ENCODE data around the gene NXPH1.

Gene NXPH1

DNA sequence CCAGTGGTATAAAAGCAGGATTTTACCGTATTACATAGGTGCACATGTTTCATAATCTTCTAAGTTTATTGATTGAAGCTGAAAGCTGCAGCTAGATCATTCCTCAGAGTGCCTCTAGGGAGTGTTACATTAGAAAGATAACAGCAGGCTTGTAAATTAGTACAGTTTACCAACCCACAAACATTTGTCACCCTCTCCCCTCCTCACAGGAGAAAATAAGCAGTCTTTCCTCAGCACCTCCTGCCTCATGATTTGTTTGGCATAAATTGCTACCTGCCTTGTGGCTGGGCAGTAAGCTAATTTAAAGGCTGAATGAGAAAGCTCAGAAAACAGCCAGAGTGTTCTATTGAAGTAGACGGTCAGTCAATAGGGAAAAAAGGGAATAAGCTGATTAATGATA is 74.2 kb downstream of the NXPH1 start:
- no peak overlapping the region for H3K9ac ChIP-seq (ENCODE audit: low read depth, low read length)
- no peaks in the 10 kb centered on the region for H3K36me3 ChIP-seq (ENCODE audit: insufficient read depth, low read length)
- H3K4me1 ChIP-seq (ENCODE audit: insufficient read depth, low read length) = no peaks in the 10 kb centered on the region
- no peaks in the 10 kb centered on the region for H3K9me3 ChIP-seq (ENCODE audit: control insufficient read depth, insufficient read depth, low read length)

- H3K9me3 ChIP-seq (ENCODE audit: control insufficient read depth, insufficient read depth, low read length) = no peaks in the 10 kb centered on the region
- no peaks in the 10 kb centered on the region for H3K4me1 ChIP-seq (ENCODE audit: insufficient read depth, low read length)
- H3K36me3 ChIP-seq (ENCODE audit: insufficient read depth, low read length) = no peaks in the 10 kb centered on the region
- H3K9ac ChIP-seq (ENCODE audit: low read depth, low read length) = no peak overlapping the region
Measured at GRCh38 chr7:8509621-8510020, 76.2 kb downstream of the NXPH1 start.

DNA sequence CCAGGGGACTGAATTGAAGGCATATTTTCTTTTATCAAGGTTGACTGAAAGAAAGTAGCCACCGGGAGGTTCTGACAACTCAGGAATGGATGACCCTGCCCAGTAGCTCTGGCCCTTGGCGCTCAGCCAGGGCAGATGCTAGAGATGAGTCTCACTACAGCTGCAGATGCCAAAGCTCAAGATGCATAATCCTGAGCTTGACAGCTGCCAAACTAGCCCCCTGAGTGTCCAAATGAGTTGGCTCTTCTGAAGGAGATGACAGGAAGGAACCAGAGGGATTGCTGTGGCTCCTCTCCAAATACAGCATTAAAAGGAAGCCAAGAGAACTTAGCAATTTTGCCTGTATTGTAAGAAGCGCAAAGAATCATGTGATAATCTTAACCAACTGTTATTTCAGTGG is 78.4 kb downstream of the NXPH1 start:
- Histone ChIP-seq H3K9ac (ENCODE audit: low read depth, low read length) (no peak overlapping the region), H3K4me1 (ENCODE audit: insufficient read depth, low read length) (no peaks in the 10 kb centered on the region), H3K9me3 (ENCODE audit: control insufficient read depth, insufficient read depth, low read length) (no peaks in the 10 kb centered on the region), H3K36me3 (ENCODE audit: insufficient read depth, low read length) (no peaks in the 10 kb centered on the region)

- Histone ChIP-seq H3K9me3 (ENCODE audit: control insufficient read depth, insufficient read depth, low read length) (no peaks in the 10 kb centered on the region), H3K4me1 (ENCODE audit: insufficient read depth, low read length) (no peaks in the 10 kb centered on the region), H3K36me3 (ENCODE audit: insufficient read depth, low read length) (no peaks in the 10 kb centered on the region), H3K9ac (ENCODE audit: low read depth, low read length) (no peak overlapping the region)
Measured at GRCh38 chr7:8514781-8515519, 81.5 kb downstream of the NXPH1 start.

- Histone ChIP-seq H3K9me3 (ENCODE audit: control insufficient read depth, insufficient read depth, low read length) (no peaks in the 10 kb centered on the region), H3K4me1 (ENCODE audit: insufficient read depth, low read length) (no peaks in the 10 kb centered on the region), H3K36me3 (ENCODE audit: insufficient read depth, low read length) (no peaks in the 10 kb centered on the region), H3K9ac (ENCODE audit: low read depth, low read length) (no peak overlapping the region)
Measured at GRCh38 chr7:8515640-8516185, 82.3 kb downstream of the NXPH1 start.

DNA sequence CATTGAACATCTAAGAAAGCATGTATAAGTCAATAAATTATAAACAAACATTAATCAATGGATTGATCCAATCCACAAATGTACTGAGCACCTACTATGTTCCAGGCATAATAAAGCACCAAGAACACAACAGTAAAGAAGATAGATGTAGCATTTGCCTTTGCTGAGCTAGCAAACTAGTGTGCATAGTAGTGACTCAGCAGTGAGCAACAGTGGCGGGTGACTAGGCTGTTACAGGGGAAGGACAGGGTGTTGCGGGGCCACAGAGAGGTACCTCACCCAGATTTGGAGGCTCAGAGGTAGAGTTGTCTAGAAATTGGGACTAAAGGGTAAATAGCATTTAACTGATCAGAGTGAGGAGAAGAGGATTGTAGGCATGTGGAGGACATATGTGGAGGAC is 83.6 kb downstream of the NXPH1 start:
- Histone ChIP-seq H3K9ac (ENCODE audit: low read depth, low read length) (no peak overlapping the region), H3K4me1 (ENCODE audit: insufficient read depth, low read length) (no peaks in the 10 kb centered on the region), H3K9me3 (ENCODE audit: control insufficient read depth, insufficient read depth, low read length) (no peaks in the 10 kb centered on the region), H3K36me3 (ENCODE audit: insufficient read depth, low read length) (no peaks in the 10 kb centered on the region)

GRCh38 chr7:8528311-8528710 is 94.9 kb downstream of the NXPH1 start:
- H3K4me1 ChIP-seq (ENCODE audit: insufficient read depth, low read length) = no peaks in the 10 kb centered on the region
- H3K9me3 ChIP-seq (ENCODE audit: control insufficient read depth, insufficient read depth, low read length) = 0 out of 2 replicates have a peak, but pooled peaks cover 3% of the 10 kb centered on the region
- no peak overlapping the region for H3K9ac ChIP-seq (ENCODE audit: low read depth, low read length)
- H3K36me3 ChIP-seq (ENCODE audit: insufficient read depth, low read length) = no peaks in the 10 kb centered on the region

GRCh38 chr7:8531991-8532515 is 98.6 kb downstream of the NXPH1 start:
- Histone ChIP-seq H3K36me3 (ENCODE audit: insufficient read depth, low read length) (no peaks in the 10 kb centered on the region), H3K9ac (ENCODE audit: low read depth, low read length) (no peak overlapping the region), H3K4me1 (ENCODE audit: insufficient read depth, low read length) (no peaks in the 10 kb centered on the region), H3K9me3 (ENCODE audit: control insufficient read depth, insufficient read depth, low read length) (no peaks in the 10 kb centered on the region)

- Histone ChIP-seq H3K9ac (ENCODE audit: low read depth, low read length) (no peak overlapping the region), H3K36me3 (ENCODE audit: insufficient read depth, low read length) (no peaks in the 10 kb centered on the region), H3K9me3 (ENCODE audit: control insufficient read depth, insufficient read depth, low read length) (no peaks in the 10 kb centered on the region), H3K4me1 (ENCODE audit: insufficient read depth, low read length) (no peaks in the 10 kb centered on the region)
Measured at GRCh38 chr7:8536431-8536830, 103.0 kb downstream of the NXPH1 start.

- Histone ChIP-seq H3K36me3 (ENCODE audit: insufficient read depth, low read length) (no peaks in the 10 kb centered on the region), H3K4me1 (ENCODE audit: insufficient read depth, low read length) (no peaks in the 10 kb centered on the region), H3K9me3 (ENCODE audit: control insufficient read depth, insufficient read depth, low read length) (no peaks in the 10 kb centered on the region), H3K9ac (ENCODE audit: low read depth, low read length) (no peak overlapping the region)
Measured at GRCh38 chr7:8549046-8549445, 115.6 kb downstream of the NXPH1 start.

- Histone ChIP-seq H3K4me1 (ENCODE audit: insufficient read depth, low read length) (peaks cover 13% of the 10 kb centered on the region; the same call in 1 of the 2 replicates), H3K36me3 (ENCODE audit: insufficient read depth, low read length) (no peaks in the 10 kb centered on the region), H3K9me3 (ENCODE audit: control insufficient read depth, insufficient read depth, low read length) (no peaks in the 10 kb centered on the region), H3K9ac (ENCODE audit: low read depth, low read length) (no peak overlapping the region)
Measured at GRCh38 chr7:8560501-8560900, 127.1 kb downstream of the NXPH1 start.

DNA sequence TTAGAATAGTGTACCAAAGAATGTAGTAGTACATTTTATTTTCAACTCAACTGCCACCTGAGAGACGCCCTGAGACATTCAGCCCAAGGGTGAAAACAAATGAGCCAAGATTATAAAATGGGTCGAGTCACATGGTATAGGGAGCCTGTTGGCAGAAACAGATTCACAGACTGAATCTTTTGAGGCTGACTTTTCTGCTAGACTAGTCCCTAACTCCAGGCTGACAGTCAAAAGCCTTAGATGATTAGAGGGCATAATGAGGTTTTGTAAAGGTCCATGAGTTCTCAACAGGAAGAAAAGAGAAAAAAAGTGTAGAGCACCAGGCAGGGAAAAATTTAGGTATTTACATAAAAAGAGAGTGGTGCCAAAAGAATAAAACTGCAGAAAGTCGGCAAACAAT is 128.0 kb downstream of the NXPH1 start:
- Histone ChIP-seq H3K36me3 (ENCODE audit: insufficient read depth, low read length) (no peaks in the 10 kb centered on the region), H3K9me3 (ENCODE audit: control insufficient read depth, insufficient read depth, low read length) (no peaks in the 10 kb centered on the region), H3K9ac (ENCODE audit: low read depth, low read length) (no peak overlapping the region), H3K4me1 (ENCODE audit: insufficient read depth, low read length) (peaks cover 13% of the 10 kb centered on the region; the same call in 1 of the 2 replicates)

- no peaks in the 10 kb centered on the region for H3K36me3 ChIP-seq (ENCODE audit: insufficient read depth, low read length)
- H3K9ac ChIP-seq (ENCODE audit: low read depth, low read length) = no peak overlapping the region
- peaks cover 13% of the 10 kb centered on the region; the same call in 1 of the 2 replicates for H3K4me1 ChIP-seq (ENCODE audit: insufficient read depth, low read length)
- no peaks in the 10 kb centered on the region for H3K9me3 ChIP-seq (ENCODE audit: control insufficient read depth, insufficient read depth, low read length)
Measured at GRCh38 chr7:8564281-8564680, 130.9 kb downstream of the NXPH1 start.

- Histone ChIP-seq H3K9me3 (ENCODE audit: control insufficient read depth, insufficient read depth, low read length) (no peaks in the 10 kb centered on the region), H3K36me3 (ENCODE audit: insufficient read depth, low read length) (no peaks in the 10 kb centered on the region), H3K9ac (ENCODE audit: low read depth, low read length) (no peak overlapping the region), H3K4me1 (ENCODE audit: insufficient read depth, low read length) (peaks cover 6% of the 10 kb centered on the region; the same call in 1 of the 2 replicates)
Measured at GRCh38 chr7:8566016-8566415, 132.6 kb downstream of the NXPH1 start.

GRCh38 chr7:8567626-8568025 is 134.2 kb downstream of the NXPH1 start:
- no peaks in the 10 kb centered on the region for H3K9me3 ChIP-seq (ENCODE audit: control insufficient read depth, insufficient read depth, low read length)
- H3K36me3 ChIP-seq (ENCODE audit: insufficient read depth, low read length) = no peaks in the 10 kb centered on the region
- H3K4me1 ChIP-seq (ENCODE audit: insufficient read depth, low read length) = no peaks in the 10 kb centered on the region; the same call in 1 of the 2 replicates

More at GRCh38 chr7:8567626-8568025, 134.2 kb downstream of the NXPH1 start:
- H3K9ac ChIP-seq (ENCODE audit: low read depth, low read length) = no peak overlapping the region
